Nephron progenitor cell (in vitro differentiated cells): ENCODE measurements around the gene ABCD2.

ENCODE experiments used
- DNase-seq: peaks from one replicate; pipeline ENCODE4 v3.0.0; 2021
- H3K27ac Mint-ChIP-seq: 2 replicates; pipeline ENCODE4 v1.8.0; 2021; ENCODE audit warnings: mild to moderate bottlenecking, moderate library complexity, mixed read lengths
- H3K27me3 Mint-ChIP-seq: 2 replicates; pipeline ENCODE4 v1.8.0; 2021; ENCODE audit warnings: mild to moderate bottlenecking, low read depth, mixed read lengths; ENCODE audit not compliant: poor library complexity
- H3K36me3 Mint-ChIP-seq: 2 replicates; pipeline ENCODE4 v1.8.0; 2021; ENCODE audit warnings: low read depth, mixed read lengths
- H3K4me1 Mint-ChIP-seq: 2 replicates; pipeline ENCODE4 v1.8.0; 2021; ENCODE audit warnings: mixed read lengths
- H3K4me3 Mint-ChIP-seq: 2 replicates; pipeline ENCODE4 v1.8.0; 2021; ENCODE audit warnings: mild to moderate bottlenecking, moderate library complexity, mixed read lengths
- H3K9me3 Mint-ChIP-seq: 2 replicates; pipeline ENCODE4 v1.8.0; 2021; ENCODE audit warnings: mild to moderate bottlenecking, moderate library complexity, mixed read lengths
- CTCF ChIP-seq: fragments of 200-600 bp; sonication (generic); IDR thresholded peaks from 2 replicates; pipeline ENCODE4 v1.5.0; 2021; ENCODE audit warnings: antibody characterized with exemption

Gene ABCD2

GRCh38 chr12:39618701-39619100 is 902 bp downstream of the ABCD2 start:
- H3K4me3 Mint-ChIP-seq = no peak overlapping the region
- no peaks in the 10 kb centered on the region for H3K27me3 Mint-ChIP-seq
- no peaks in the 10 kb centered on the region for H3K4me1 Mint-ChIP-seq
- DNase-seq = no peak
- H3K36me3 Mint-ChIP-seq = no peaks in the 10 kb centered on the region
- no peak overlapping the region for H3K27ac Mint-ChIP-seq
- no peaks in the 10 kb centered on the region for H3K9me3 Mint-ChIP-seq
- no peak for TF ChIP-seq CTCF

GRCh38 chr12:39617887-39618286 is 1.7 kb downstream of the ABCD2 start:
- DNase-seq = no peak
- Mint-ChIP-seq H3K27me3 (no peaks in the 10 kb centered on the region), H3K27ac (no peak overlapping the region), H3K4me3 (no peak overlapping the region), H3K4me1 (no peaks in the 10 kb centered on the region), H3K9me3 (no peaks in the 10 kb centered on the region), H3K36me3 (no peaks in the 10 kb centered on the region)
- no peak for TF ChIP-seq CTCF

GRCh38 chr12:39616666-39617065 is 2.9 kb downstream of the ABCD2 start:
- H3K27ac Mint-ChIP-seq = no peak overlapping the region

GRCh38 chr12:39616251-39616650 is 3.4 kb downstream of the ABCD2 start:
- no peak for TF ChIP-seq CTCF
- Mint-ChIP-seq H3K27me3 (no peaks in the 10 kb centered on the region), H3K4me3 (no peak overlapping the region), H3K27ac (no peak overlapping the region), H3K36me3 (no peaks in the 10 kb centered on the region), H3K4me1 (no peaks in the 10 kb centered on the region), H3K9me3 (no peaks in the 10 kb centered on the region)
- DNase-seq = no peak

More at GRCh38 chr12:39616666-39617065, 2.9 kb downstream of the ABCD2 start:
- no peak for TF ChIP-seq CTCF
- Mint-ChIP-seq H3K4me1 (no peaks in the 10 kb centered on the region), H3K36me3 (no peaks in the 10 kb centered on the region), H3K9me3 (no peaks in the 10 kb centered on the region), H3K27me3 (no peaks in the 10 kb centered on the region), H3K4me3 (no peak overlapping the region)
- DNase-seq = no peak

GRCh38 chr12:39613525-39613924 is 6.1 kb downstream of the ABCD2 start:
- Mint-ChIP-seq H3K4me3 (no peak overlapping the region), H3K27ac (no peak overlapping the region), H3K4me1 (no peaks in the 10 kb centered on the region), H3K36me3 (no peaks in the 10 kb centered on the region), H3K9me3 (no peaks in the 10 kb centered on the region), H3K27me3 (no peaks in the 10 kb centered on the region)
- no peak for DNase-seq
- TF ChIP-seq CTCF = no peak

GRCh38 chr12:39612250-39612649 is 7.4 kb downstream of the ABCD2 start:
- no peaks in the 10 kb centered on the region for H3K4me1 Mint-ChIP-seq
- H3K27ac Mint-ChIP-seq = no peak overlapping the region
- peaks cover 3% of the 10 kb centered on the region for H3K27me3 Mint-ChIP-seq
- H3K4me3 Mint-ChIP-seq = no peak overlapping the region
- no peaks in the 10 kb centered on the region for H3K9me3 Mint-ChIP-seq
- DNase-seq = no peak
- no peak for TF ChIP-seq CTCF
- no peaks in the 10 kb centered on the region for H3K36me3 Mint-ChIP-seq
